Skeletal muscle satellite cell (primary cell): ENCODE data around the gene STAM.

Experiments
- H3K27me3 ChIP-seq: 2 replicates; pipeline ENCODE4 v1.7.0; 2013; ENCODE audit warnings: low read length; ENCODE audit not compliant: control insufficient read depth, insufficient read depth
- H3K36me3 ChIP-seq: 2 replicates; pipeline ENCODE4 v1.7.0; 2013; ENCODE audit warnings: mild to moderate bottlenecking, control low read depth, low read length; ENCODE audit not compliant: insufficient read depth
- H3K4me1 ChIP-seq: 2 replicates; pipeline ENCODE4 v1.7.0; 2013; ENCODE audit warnings: low read length; ENCODE audit not compliant: control insufficient read depth, insufficient read depth
- H3K4me2 ChIP-seq: 2 replicates; pipeline ENCODE4 v1.7.0; 2013; ENCODE audit warnings: mild to moderate bottlenecking, low read length
- H3K4me3 ChIP-seq: 2 replicates; pipeline ENCODE4 v1.7.0; 2013; ENCODE audit warnings: low read length
- H3K9ac ChIP-seq: 2 replicates; pipeline ENCODE4 v1.7.0; 2013; ENCODE audit warnings: mild to moderate bottlenecking, low read depth, low read length, moderate library complexity
- H3K9me3 ChIP-seq: replicated peaks from 2 replicates; pipeline ENCODE4 v1.7.0; 2013; ENCODE audit warnings: mild to moderate bottlenecking, control low read depth, low read length

STAM gene

DNA sequence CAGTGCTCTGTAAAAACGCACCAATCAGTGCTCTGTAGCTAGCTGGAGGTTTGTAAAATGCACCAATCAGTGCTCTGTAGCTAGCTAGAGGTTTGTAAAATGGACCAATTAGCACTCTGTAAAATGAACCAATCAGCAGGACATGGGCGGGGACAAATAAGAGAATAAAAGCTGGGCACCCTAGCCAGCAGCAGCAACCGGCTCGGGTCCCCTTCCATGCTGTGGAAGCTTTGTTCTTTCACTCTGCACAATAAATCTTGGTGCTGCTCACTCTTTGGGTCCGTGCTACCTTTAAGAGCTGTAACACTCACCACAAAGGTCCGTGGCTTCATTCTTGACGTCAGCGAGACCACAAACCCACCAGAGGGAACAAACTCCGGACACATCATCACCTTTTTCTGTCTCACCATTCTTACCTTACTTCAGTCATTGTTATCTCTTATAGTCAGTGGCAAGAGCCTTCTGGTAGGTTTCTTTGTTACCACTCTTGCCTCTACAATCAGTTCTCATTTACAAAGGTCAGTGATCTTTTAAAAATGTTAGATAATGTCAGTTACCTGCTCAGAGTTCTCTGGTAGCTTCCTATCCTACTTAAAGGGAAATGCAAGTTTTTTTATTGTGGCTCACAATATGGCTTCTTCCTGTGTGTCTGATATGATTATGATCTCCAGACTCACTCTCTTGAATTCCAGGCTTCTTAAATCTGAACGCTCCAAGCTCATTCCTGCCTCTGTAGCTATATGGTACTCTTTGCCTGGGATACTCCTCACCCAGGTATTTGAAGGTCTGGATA, 4.5 kb downstream of the STAM start:
- Histone ChIP-seq H3K27me3 (no peaks in the 10 kb centered on the region), H3K4me3 (no peak overlapping the region), H3K9me3 (no peaks in the 10 kb centered on the region), H3K36me3 (peaks cover 9% of the 10 kb centered on the region), H3K9ac (no peak overlapping the region), H3K4me2 (no peak overlapping the region), H3K4me1 (peaks cover 48% of the 10 kb centered on the region)

DNA sequence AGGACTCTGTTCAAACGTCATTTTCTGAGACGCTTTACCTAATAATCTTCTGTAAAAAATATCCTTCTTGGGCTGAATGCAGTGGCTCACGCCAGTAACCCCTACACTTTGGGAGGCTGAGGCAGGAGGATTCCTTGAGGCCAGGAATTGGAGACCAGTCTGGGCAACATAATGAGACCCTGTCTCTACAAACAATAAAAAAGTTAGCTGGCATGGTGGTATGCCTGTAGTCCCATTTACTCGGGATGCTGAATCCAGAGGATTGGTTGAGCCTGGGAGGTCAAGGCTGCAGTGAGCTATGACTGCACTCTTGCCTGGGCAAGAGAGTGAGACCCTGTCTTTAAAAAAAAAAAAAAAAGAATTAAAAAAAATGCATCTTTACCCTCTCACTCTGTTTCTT, 5.1 kb downstream of the STAM start:
- Histone ChIP-seq H3K27me3 (no peaks in the 10 kb centered on the region), H3K4me3 (no peak overlapping the region), H3K9ac (no peak overlapping the region), H3K9me3 (no peaks in the 10 kb centered on the region), H3K4me1 (peaks cover 48% of the 10 kb centered on the region), H3K36me3 (peaks cover 10% of the 10 kb centered on the region), H3K4me2 (no peak overlapping the region)

DNA sequence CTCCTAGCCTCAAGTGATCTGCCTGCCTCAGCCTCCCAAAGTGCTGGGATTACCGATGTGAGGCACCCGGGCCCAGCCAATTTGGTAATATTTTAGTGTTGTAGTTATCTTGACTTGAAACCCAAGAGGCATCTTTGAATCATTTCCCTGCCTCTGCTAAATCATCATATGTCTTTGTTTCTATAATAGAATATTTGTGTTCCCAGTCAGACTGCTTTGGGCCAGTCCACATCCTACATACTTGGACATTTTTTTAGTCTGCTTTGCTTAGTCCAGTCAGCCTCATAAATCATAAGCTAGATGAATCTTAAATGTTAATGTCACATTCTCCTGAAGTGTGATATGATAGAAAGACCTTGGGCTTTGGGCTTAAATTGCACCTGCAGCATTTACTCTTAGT, 5.9 kb downstream of the STAM start:
- H3K27me3 ChIP-seq = no peaks in the 10 kb centered on the region
- no peak overlapping the region for H3K4me3 ChIP-seq
- peaks cover 48% of the 10 kb centered on the region for H3K4me1 ChIP-seq
- H3K9me3 ChIP-seq = no peaks in the 10 kb centered on the region
- no peak overlapping the region for H3K9ac ChIP-seq
- peak overlapping the region; percentile 24 for H3K4me2 ChIP-seq
- H3K36me3 ChIP-seq = peaks cover 10% of the 10 kb centered on the region

DNA sequence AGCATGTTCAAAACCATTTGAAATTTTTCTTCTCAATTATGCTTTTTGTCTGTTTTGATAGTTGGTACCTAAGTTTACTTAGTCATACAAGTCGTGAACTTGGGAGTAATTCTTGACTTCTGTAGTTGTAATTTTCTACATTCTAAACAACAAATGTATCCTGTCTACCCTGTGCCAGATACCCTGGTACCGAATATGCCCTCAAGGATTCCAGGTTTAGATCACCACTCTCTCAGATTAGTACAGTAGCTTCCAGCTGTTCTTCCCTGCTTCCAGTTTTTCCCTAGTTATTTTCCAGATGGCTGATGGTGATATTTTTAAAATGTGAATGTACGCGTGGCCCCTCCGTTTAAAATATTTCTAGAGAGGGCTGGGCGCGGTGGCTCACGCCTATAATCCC, 6.5 kb downstream of the STAM start:
- H3K36me3 ChIP-seq = peaks cover 10% of the 10 kb centered on the region
- no peak overlapping the region for H3K9ac ChIP-seq
- no peaks in the 10 kb centered on the region for H3K27me3 ChIP-seq
- no peaks in the 10 kb centered on the region for H3K9me3 ChIP-seq
- no peak overlapping the region for H3K4me3 ChIP-seq
- H3K4me1 ChIP-seq = peaks cover 49% of the 10 kb centered on the region
- H3K4me2 ChIP-seq = peak overlapping the region; percentile 24

DNA sequence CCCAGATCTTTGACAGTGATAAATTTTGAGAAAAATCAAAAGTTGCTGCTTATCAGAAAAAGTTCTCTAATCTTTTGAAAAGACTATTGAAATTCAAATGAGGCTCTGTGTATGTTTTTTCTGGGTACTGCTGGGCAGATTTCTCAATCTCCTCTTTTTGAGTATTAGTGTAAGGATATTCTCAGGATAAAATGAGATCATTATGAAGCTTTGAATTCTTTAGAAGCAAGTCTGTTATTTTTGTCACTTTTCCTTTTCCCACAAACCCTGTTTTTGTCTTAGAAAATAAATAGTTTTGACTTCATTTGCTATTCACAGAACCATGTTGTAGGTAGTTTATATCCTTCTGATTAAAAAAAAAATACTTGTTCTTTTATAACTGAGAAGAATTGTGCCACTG, 7.9 kb downstream of the STAM start:
- Histone ChIP-seq H3K4me3 (no peak overlapping the region), H3K4me1 (peaks cover 42% of the 10 kb centered on the region), H3K36me3 (peaks cover 6% of the 10 kb centered on the region), H3K27me3 (no peaks in the 10 kb centered on the region), H3K4me2 (peak overlapping the region; percentile 31), H3K9ac (peak overlapping the region; percentile 28), H3K9me3 (no peaks in the 10 kb centered on the region)

DNA sequence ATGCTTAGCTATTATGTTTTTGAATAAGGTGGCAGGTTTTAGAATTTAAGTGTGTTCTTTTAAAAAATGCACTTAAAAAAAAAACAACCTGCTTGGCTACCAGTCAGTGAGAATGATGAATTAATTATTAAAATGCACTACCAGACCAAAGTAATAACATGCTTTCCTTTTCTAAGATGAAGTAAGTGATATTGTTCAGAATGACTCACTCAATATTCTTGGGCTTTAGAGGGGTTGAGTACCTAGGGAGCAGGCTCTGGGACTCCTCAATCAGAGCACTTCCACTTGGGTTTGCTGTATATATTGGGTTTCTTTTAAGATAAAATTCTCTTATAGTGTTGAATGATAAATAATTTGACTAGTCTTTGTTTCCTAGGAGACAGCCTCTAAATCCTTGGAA, 8.6 kb downstream of the STAM start:
- peak overlapping the region; percentile 28 for H3K9ac ChIP-seq
- peak overlapping the region; percentile 31 for H3K4me2 ChIP-seq
- no peaks in the 10 kb centered on the region for H3K27me3 ChIP-seq
- no peaks in the 10 kb centered on the region for H3K9me3 ChIP-seq
- H3K4me3 ChIP-seq = no peak overlapping the region
- H3K4me1 ChIP-seq = peaks cover 42% of the 10 kb centered on the region
- H3K36me3 ChIP-seq = peaks cover 6% of the 10 kb centered on the region

DNA sequence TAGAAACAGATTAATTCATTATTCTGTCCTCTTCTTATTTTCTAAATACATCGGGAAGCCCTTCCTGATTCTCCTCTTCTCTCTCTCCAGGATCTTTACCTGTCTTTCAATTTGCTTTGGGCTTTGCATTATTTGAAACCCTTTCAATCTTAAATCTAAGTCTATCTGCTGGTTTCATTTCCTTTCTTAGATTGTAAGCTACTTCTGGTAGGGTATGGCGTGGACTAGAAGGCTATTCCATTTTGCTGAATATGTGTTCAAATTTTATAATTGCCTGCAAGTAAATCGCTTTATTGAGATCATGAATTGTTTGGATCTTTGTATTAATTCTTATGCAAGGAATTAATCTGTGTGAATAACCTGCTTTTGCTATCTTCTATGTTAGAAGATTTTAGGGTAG, 11.1 kb downstream of the STAM start:
- Histone ChIP-seq H3K4me3 (no peak overlapping the region), H3K4me2 (no peak overlapping the region), H3K9me3 (no peaks in the 10 kb centered on the region), H3K9ac (no peak overlapping the region), H3K4me1 (peaks cover 34% of the 10 kb centered on the region), H3K36me3 (peaks cover 6% of the 10 kb centered on the region), H3K27me3 (no peaks in the 10 kb centered on the region)

DNA sequence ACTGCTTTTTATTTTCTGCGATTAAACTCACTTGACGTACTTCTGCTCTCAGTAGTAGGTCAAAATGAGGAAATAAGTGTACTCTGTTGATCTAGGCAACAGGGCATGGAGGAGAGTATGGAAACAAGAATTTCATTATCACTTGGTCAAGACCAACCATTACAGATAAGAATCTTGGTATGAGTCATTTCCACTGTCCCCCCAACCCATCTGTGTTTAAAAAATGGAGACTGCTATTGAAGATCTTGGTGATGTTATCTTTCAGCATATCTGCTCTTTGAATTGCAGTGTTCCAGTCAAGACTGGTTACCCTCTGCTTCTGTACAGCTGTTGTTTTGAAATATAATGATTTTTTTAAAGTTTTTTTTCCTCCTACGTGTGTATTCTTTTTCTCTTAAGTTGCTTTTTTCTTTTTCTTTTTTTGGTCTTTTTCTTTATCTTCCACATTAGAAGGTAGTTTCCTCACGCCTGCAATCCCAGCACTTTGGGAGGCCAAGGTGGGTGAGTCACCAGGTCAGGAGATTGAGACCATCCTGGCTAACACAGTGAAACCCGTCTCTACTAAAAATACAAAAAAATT, 11.7 kb downstream of the STAM start:
- Histone ChIP-seq H3K9ac (no peak overlapping the region), H3K4me1 (peaks cover 28% of the 10 kb centered on the region), H3K36me3 (peaks cover 6% of the 10 kb centered on the region), H3K4me2 (no peak overlapping the region), H3K9me3 (no peaks in the 10 kb centered on the region), H3K4me3 (no peak overlapping the region), H3K27me3 (no peaks in the 10 kb centered on the region)

DNA sequence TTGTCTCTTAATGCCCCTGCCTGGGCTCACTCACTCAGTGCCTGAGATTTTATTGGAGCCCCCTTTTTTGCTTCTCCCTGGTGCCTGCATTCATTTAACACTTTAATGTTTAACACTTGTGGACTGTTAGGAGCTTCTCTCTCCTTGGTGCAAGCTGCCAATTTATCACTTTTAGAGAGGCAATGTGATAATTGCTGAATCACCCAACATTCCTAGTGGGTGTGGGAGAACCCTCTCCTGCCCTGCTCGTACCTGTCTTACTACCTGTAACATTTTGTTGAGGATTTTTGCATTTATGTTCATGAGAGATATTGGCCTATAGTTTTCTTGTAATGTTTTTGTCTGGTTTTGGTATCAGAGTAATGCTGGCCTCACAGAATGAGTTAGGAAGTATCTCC, 13.2 kb downstream of the STAM start:
- H3K27me3 ChIP-seq = no peaks in the 10 kb centered on the region
- no peak overlapping the region for H3K9ac ChIP-seq
- peaks cover 17% of the 10 kb centered on the region for H3K36me3 ChIP-seq
- H3K4me2 ChIP-seq = no peak overlapping the region
- H3K4me1 ChIP-seq = peaks cover 22% of the 10 kb centered on the region
- H3K4me3 ChIP-seq = no peak overlapping the region
- H3K9me3 ChIP-seq = no peaks in the 10 kb centered on the region

DNA sequence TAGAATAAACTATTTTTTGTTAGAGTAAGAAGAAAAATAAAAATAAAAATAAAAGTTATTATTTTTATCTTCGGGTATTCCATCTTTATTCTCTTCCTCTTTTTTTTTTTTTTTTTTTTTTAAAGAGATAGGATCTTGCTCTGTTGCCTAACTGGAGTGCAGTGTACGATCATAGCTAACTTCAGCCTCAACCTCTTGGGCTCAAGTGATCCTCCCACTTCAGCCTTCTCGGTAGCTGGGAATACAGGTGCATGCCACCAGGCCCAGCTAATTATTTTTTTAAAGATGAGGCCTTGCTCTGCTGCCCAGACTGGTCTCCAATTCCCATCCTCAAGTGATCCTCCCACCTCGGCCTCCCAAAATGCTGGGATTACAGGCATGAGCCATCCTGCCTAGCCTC, 15.4 kb downstream of the STAM start:
- Histone ChIP-seq H3K4me2 (no peak overlapping the region), H3K4me1 (peaks cover 12% of the 10 kb centered on the region), H3K9ac (no peak overlapping the region), H3K4me3 (no peak overlapping the region), H3K27me3 (no peaks in the 10 kb centered on the region), H3K36me3 (peaks cover 19% of the 10 kb centered on the region), H3K9me3 (no peaks in the 10 kb centered on the region)

DNA sequence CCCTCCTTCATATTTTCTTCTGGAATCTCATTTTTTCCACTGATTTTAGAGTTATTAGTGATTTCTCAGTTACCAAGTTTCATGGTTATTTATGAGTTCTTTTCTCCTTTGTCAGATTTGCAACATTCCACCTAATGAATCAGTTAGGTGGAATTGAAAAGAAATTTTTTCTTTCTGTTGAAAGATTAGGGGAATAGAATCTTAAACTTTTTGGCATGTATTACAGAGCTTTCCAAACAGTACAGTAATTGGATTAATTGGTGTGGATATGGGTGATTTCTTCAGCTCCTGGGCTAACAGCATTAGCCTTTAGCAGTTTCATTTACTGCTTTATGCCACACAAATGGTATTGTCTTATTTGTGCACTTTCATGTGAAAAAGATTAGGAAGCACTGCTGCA, 17.0 kb downstream of the STAM start:
- H3K9ac ChIP-seq = no peak overlapping the region
- H3K4me2 ChIP-seq = peak overlapping the region; percentile 23
- no peaks in the 10 kb centered on the region for H3K9me3 ChIP-seq
- no peaks in the 10 kb centered on the region for H3K27me3 ChIP-seq
- no peak overlapping the region for H3K4me3 ChIP-seq
- H3K36me3 ChIP-seq = peaks cover 19% of the 10 kb centered on the region
- H3K4me1 ChIP-seq = peaks cover 14% of the 10 kb centered on the region

DNA sequence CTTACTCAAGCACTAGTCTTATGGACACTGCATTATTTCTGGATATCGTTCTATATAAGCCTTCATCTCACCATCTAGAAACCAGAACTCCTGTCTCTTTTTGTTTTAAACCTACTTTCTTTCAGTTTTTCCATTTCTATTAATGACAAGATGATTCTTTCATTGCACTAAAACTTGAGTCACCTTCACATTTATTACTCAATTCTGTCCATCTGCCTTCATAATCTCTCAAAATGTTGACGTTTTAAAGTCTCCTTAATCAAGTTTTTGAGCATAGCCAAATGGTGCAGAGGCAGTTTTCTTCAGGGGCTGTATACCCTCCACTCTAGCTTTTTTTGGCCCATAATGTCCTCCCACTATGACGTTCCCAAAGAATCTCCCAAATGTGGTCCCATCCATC, 17.6 kb downstream of the STAM start:
- Histone ChIP-seq H3K4me1 (peaks cover 17% of the 10 kb centered on the region), H3K27me3 (no peaks in the 10 kb centered on the region)

More for the DNA sequence above, 17.6 kb downstream of the STAM start:
- Histone ChIP-seq H3K9ac (no peak overlapping the region), H3K4me2 (no peak overlapping the region), H3K36me3 (peaks cover 19% of the 10 kb centered on the region), H3K4me3 (no peak overlapping the region), H3K9me3 (no peaks in the 10 kb centered on the region)
